GM18511 (cell line): ENCODE measurements around the gene TFG.
"Not testable (repeated sequence)": the region's sequence is repeated elsewhere in the genome, so short reads cannot be mapped to it uniquely, and the experiment has no call there.

Source experiments
- ATAC-seq: cut with Tn5 transposase; IDR thresholded peaks from one replicate; pipeline ENCODE4 v1.9.1; 2021; ENCODE audit warnings: mild to moderate bottlenecking, moderate library complexity; ENCODE audit not compliant: unreplicated experiment

TFG gene

GRCh38 chr3:100708989-100709841, at the start of gene TFG:
Gene TFG, plus strand, starts transcription at chr3:100709494. Its CDS starts 4,192 bp downstream, at chr3:100713686.
- peak; percentile 92 for ATAC-seq

GRCh38 chr3:100661294-100661693, 48.0 kb upstream of the TFG start:
- ATAC-seq, result not testable (repeated sequence)

- ATAC-seq, result no peak
Measured at GRCh38 chr3:100662113-100662823, 47.0 kb upstream of the TFG start.

- peak; percentile 51 for ATAC-seq
Measured at GRCh38 chr3:100665230-100665629, 44.1 kb upstream of the TFG start.

GRCh38 chr3:100666699-100667098, 42.6 kb upstream of the TFG start:
- ATAC-seq, result not testable (repeated sequence)

- not testable (repeated sequence) for ATAC-seq
Measured at GRCh38 chr3:100667316-100667715, 42.0 kb upstream of the TFG start.

- not testable (repeated sequence) for ATAC-seq
Measured at GRCh38 chr3:100670995-100671394, 38.3 kb upstream of the TFG start.

GRCh38 chr3:100681496-100681895, 27.8 kb upstream of the TFG start:
- ATAC-seq, result no peak

- no peak for ATAC-seq
Measured at GRCh38 chr3:100682056-100682853, 27.0 kb upstream of the TFG start.

GRCh38 chr3:100682854-100683760, 26.2 kb upstream of the TFG start:
- no peak for ATAC-seq

- no peak for ATAC-seq
Measured at GRCh38 chr3:100693225-100693624, 16.1 kb upstream of the TFG start.

GRCh38 chr3:100695696-100696095, 13.6 kb upstream of the TFG start:
- no peak for ATAC-seq

- ATAC-seq, result no peak
Measured at GRCh38 chr3:100696161-100696560, 13.1 kb upstream of the TFG start.

- ATAC-seq, result no peak
Measured at GRCh38 chr3:100697172-100697571, 12.1 kb upstream of the TFG start.

GRCh38 chr3:100697723-100698285, 11.5 kb upstream of the TFG start:
- ATAC-seq, result no peak

GRCh38 chr3:100698736-100699135, 10.6 kb upstream of the TFG start:
- no peak for ATAC-seq

GRCh38 chr3:100700708-100701107, 8.6 kb upstream of the TFG start:
- no peak for ATAC-seq

- peak; percentile 52 for ATAC-seq
Measured at GRCh38 chr3:100702082-100702979, 7.0 kb upstream of the TFG start.

- no peak for ATAC-seq
Measured at GRCh38 chr3:100702980-100703345, 6.3 kb upstream of the TFG start.
